Upper lobe of right lung (tissue), 1 donor: Measurements from ENCODE around the gene GSTM1. TPM values are rescaled to one million over a fixed set of nuclear protein-coding genes. Genes with fewer than 3 reads are reported as not detected.
"Not testable (repeated sequence)": the region's sequence is repeated elsewhere in the genome, so short reads cannot be mapped to it uniquely, and the experiment has no call there.

Experiments
- ATAC-seq: fragments of 200-7000 bp; cut with Tn5 transposase; one replicate; pipeline ENCODE4 v1.9.1; 2020; ENCODE audit warnings: mild to moderate bottlenecking, moderate library complexity
- DNase-seq: peaks from one replicate; pipeline ENCODE4 v3.0.0-alpha.2; 2020
- H3K27ac ChIP-seq: fragments of 200-600 bp; one replicate; pipeline ENCODE4 v1.8.0; 2022
- H3K27me3 ChIP-seq: fragments of 200-600 bp; one replicate; pipeline ENCODE4 v1.8.0; 2022; ENCODE audit warnings: mild to moderate bottlenecking
- H3K36me3 ChIP-seq: fragments of 200-600 bp; one replicate; pipeline ENCODE4 v1.8.0; 2022
- H3K4me1 ChIP-seq: fragments of 200-600 bp; one replicate; pipeline ENCODE4 v1.8.0; 2022
- H3K4me3 ChIP-seq: fragments of 200-600 bp; one replicate; pipeline ENCODE4 v1.8.0; 2022; ENCODE audit warnings: mild to moderate bottlenecking
- H3K9me3 ChIP-seq: fragments of 200-600 bp; one replicate; pipeline ENCODE4 v1.8.0; 2022
- CTCF ChIP-seq: fragments of 200-600 bp; IDR thresholded peaks from one replicate; pipeline ENCODE4 v1.8.0; 2022; ENCODE audit warnings: antibody characterized with exemption
- intact Hi-C: fragments of 100-400 bp; cut with DNase I; formaldehyde crosslinking; loops from one replicate; pipeline ENCODE4 v1.11.0; 2022
- total RNA-seq: library from RNA; stranded (reverse); fragmentation: NEBNext Ultra II Directional; extraction: Animal tissue kit (Norgen Biotek cat#: 25700); gene quantifications from one replicate; pipeline ENCODE4 v1.2.1, GENCODE V29; 2021
- donor health status: DM: no; HTN: yes; CAD: no; lungs with severe emphysema.

The GSTM1 gene
- total RNA-seq, 1 donor from 2014 or later = not detected

- ATAC-seq = no peak
- peaks cover 11% of the 10 kb centered on the region for H3K4me1 ChIP-seq
- intact Hi-C loops = no loop called here
- H3K36me3 ChIP-seq = peaks cover 7% of the 10 kb centered on the region
- no peak for DNase-seq
- H3K4me3 ChIP-seq = no peak overlapping the region
- H3K27ac ChIP-seq = no peak overlapping the region
- no peak for TF ChIP-seq CTCF
- no peaks in the 10 kb centered on the region for H3K27me3 ChIP-seq
- H3K9me3 ChIP-seq = no peaks in the 10 kb centered on the region
These were observed 30.2 kb upstream of the GSTM1 start for GRCh38 chr1:109657395-109657794.

GRCh38 chr1:109657970-109658369 is 29.6 kb upstream of the GSTM1 start:
- TF ChIP-seq CTCF = no peak
- intact Hi-C loops = no loop called here

GRCh38 chr1:109658533-109659042 is 29.0 kb upstream of the GSTM1 start:
- H3K36me3 ChIP-seq = peaks cover 7% of the 10 kb centered on the region
- H3K27me3 ChIP-seq = no peaks in the 10 kb centered on the region
- no peak overlapping the region for H3K27ac ChIP-seq
- no peak for DNase-seq
- intact Hi-C loops = no loop called here
- H3K4me3 ChIP-seq = no peak overlapping the region
- ATAC-seq = no peak
- H3K9me3 ChIP-seq = no peaks in the 10 kb centered on the region
- no peak for TF ChIP-seq CTCF
- peaks cover 11% of the 10 kb centered on the region for H3K4me1 ChIP-seq

More at GRCh38 chr1:109657970-109658369, 29.6 kb upstream of the GSTM1 start:
- H3K9me3 ChIP-seq = no peaks in the 10 kb centered on the region
- ATAC-seq = no peak
- H3K27me3 ChIP-seq = no peaks in the 10 kb centered on the region
- peaks cover 7% of the 10 kb centered on the region for H3K36me3 ChIP-seq
- no peak overlapping the region for H3K4me3 ChIP-seq
- peaks cover 11% of the 10 kb centered on the region for H3K4me1 ChIP-seq
- no peak for DNase-seq
- no peak overlapping the region for H3K27ac ChIP-seq

- intact Hi-C loops = no loop called here
- no peak overlapping the region for H3K4me3 ChIP-seq
- no peak for ATAC-seq
- H3K4me1 ChIP-seq = peaks cover 11% of the 10 kb centered on the region
- no peak for TF ChIP-seq CTCF
- no peak overlapping the region for H3K27ac ChIP-seq
- DNase-seq = no peak
- H3K27me3 ChIP-seq = no peaks in the 10 kb centered on the region
- no peaks in the 10 kb centered on the region for H3K9me3 ChIP-seq
- peaks cover 7% of the 10 kb centered on the region for H3K36me3 ChIP-seq
These were observed 28.5 kb upstream of the GSTM1 start for GRCh38 chr1:109659145-109659544.

- DNase-seq (no peak), ATAC-seq (no peak)
- Histone ChIP-seq H3K9me3 (no peaks in the 10 kb centered on the region), H3K27ac (no peak overlapping the region), H3K27me3 (no peaks in the 10 kb centered on the region), H3K36me3 (peaks cover 7% of the 10 kb centered on the region), H3K4me3 (no peak overlapping the region), H3K4me1 (peaks cover 8% of the 10 kb centered on the region)
- intact Hi-C loops = no loop called here
- TF ChIP-seq CTCF = no peak
These were observed 27.5 kb upstream of the GSTM1 start for GRCh38 chr1:109659997-109660690.

GRCh38 chr1:109660691-109661026 is 27.0 kb upstream of the GSTM1 start:
- H3K4me3 ChIP-seq, ATAC-seq, H3K4me1 ChIP-seq, H3K9me3 ChIP-seq, DNase-seq, H3K27ac ChIP-seq, intact Hi-C loops, H3K27me3 ChIP-seq, H3K36me3 ChIP-seq: not testable (repeated sequence)
